GM19099 (cell line): ENCODE measurements around the gene FAM184A.

Experiments
- POLR2A ChIP-seq: IDR thresholded peaks from 3 replicates; pipeline ENCODE4 v1.6.1; 2011; ENCODE audit warnings: low read depth; ENCODE audit not compliant: insufficient read length; ENCODE audit errors: extremely low read depth

The FAM184A gene

GRCh38 chr6:119040229-119040628, 38.2 kb downstream of the FAM184A start:
- TF ChIP-seq POLR2A, result no peak

GRCh38 chr6:119037941-119038623, 40.4 kb downstream of the FAM184A start:
- TF ChIP-seq POLR2A, result no peak

GRCh38 chr6:119037264-119037663, 41.2 kb downstream of the FAM184A start:
- no peak for TF ChIP-seq POLR2A

GRCh38 chr6:119036081-119036480, 42.4 kb downstream of the FAM184A start:
- no peak for TF ChIP-seq POLR2A

GRCh38 chr6:119035459-119035858, 43.0 kb downstream of the FAM184A start:
- no peak for TF ChIP-seq POLR2A

GRCh38 chr6:119034827-119035458, 43.5 kb downstream of the FAM184A start:
- no peak for TF ChIP-seq POLR2A

- TF ChIP-seq POLR2A, result no peak
Measured at GRCh38 chr6:119032428-119032827, 46.0 kb downstream of the FAM184A start.

- no peak for TF ChIP-seq POLR2A
Measured at GRCh38 chr6:119030759-119031158, 47.7 kb downstream of the FAM184A start.

- TF ChIP-seq POLR2A, result no peak
Measured at GRCh38 chr6:119028091-119028490, 50.4 kb downstream of the FAM184A start.

GRCh38 chr6:119027465-119027864, 51.0 kb downstream of the FAM184A start:
- no peak for TF ChIP-seq POLR2A

GRCh38 chr6:119026822-119027221, 51.6 kb downstream of the FAM184A start:
- no peak for TF ChIP-seq POLR2A

GRCh38 chr6:119025793-119026192, 52.7 kb downstream of the FAM184A start:
- no peak for TF ChIP-seq POLR2A

- no peak for TF ChIP-seq POLR2A
Measured at GRCh38 chr6:119024111-119024510, 54.4 kb downstream of the FAM184A start.

- TF ChIP-seq POLR2A, result no peak
Measured at GRCh38 chr6:119022796-119023195, 55.7 kb downstream of the FAM184A start.

- no peak for TF ChIP-seq POLR2A
Measured at GRCh38 chr6:119020597-119021561, 57.6 kb downstream of the FAM184A start.
